ENCODE results near the gene LANCL1.

The LANCL1 gene, protein sequence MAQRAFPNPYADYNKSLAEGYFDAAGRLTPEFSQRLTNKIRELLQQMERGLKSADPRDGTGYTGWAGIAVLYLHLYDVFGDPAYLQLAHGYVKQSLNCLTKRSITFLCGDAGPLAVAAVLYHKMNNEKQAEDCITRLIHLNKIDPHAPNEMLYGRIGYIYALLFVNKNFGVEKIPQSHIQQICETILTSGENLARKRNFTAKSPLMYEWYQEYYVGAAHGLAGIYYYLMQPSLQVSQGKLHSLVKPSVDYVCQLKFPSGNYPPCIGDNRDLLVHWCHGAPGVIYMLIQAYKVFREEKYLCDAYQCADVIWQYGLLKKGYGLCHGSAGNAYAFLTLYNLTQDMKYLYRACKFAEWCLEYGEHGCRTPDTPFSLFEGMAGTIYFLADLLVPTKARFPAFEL

DNA sequence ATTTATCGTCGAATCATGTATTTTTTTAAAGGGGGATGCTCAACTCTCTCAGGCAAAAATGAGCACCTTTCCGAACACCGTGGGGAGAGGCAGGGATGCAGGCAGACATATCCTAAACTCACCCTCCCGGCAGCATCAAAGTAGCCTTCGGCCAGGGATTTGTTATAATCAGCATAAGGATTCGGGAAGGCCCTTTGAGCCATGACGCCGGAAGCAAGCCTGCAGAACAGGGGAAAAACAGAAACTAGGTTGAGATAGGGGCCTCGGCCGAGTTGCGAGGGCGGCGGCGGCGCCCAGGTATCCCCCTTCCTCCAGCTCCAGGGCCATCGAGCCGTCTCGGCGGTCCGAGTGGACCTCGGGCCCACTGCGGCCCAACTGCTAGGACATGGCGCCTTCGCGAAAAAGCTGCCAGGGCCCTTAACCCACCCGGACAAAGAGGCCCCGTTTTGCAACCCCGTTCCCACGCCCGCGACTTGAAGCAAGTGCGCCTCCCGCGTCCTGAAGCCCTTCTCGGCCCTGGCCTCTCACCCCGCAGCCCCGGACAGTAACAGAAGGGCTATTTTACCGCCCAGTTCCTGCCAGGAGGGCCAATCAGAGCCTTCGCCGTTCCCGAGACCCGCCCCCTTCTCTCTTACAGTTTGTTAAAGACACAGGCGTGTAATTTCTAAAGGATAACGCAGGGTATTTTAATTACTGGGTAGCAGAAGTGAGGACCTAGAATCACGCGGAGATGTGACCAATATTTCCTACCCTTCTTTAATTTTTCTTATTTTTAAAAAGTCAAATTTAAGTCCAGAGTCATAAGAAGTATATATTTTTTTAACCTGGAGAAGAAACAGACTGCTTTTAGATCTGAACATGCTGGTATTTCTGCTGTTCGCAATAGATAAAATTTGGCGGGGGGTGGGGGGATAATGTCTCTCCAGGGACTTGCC, at the start of gene LANCL1:
Gene LANCL1, minus strand, starts transcription at position 566 of the 935 bp plus-strand sequence. Its CDS starts 363 bp downstream, at position 203.
- peak; percentile 89 for DNase-seq

DNA sequence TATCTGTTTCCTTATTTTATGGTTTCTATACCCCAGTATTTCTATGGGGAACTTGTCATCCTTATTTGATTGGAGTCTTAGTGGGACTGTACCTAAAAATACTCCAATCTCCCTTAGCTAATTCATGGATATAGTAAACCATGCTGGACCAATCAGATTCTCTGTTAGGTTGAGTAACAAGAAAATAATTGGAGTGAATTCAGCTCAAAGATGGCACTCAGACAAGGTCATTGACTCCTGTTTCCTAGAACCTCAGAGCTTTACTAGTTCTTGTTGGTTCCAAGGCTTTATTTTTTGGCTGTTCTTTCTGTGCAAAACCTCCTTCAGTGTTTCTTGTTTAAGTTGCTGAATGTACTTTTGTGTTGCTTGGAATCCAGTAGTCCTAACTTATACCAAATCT, 48.0 kb upstream of the LANCL1 start:
- no peak for DNase-seq

DNA sequence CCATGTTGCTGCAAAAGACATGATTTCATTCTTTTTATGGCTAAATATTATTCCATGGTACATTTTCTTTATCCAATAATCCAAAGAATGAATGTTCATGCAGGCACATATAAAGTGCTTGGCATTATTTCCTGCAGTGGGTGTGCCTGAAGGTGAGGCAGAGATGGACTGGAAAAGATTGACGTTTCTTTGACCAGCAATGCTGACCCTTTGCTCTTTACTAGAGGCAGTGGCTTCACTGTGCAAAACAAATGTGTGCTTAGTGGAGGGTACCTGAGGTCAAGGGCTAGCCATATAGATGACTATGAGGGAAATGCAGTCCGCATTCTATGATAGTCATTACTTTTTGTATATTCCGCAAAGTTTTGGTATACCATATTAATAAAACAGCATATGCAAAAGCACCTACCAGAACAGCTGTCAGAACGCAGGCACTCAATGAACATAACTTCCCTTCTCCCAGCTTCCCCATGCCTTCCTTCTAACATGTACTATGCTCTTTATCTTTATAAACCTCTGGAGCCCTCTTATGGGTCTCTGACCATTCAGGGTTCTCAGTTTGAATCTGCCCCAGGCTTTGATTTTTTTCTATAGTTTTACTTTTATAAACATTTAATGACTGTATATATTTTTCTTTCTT, 47.2 kb upstream of the LANCL1 start:
- DNase-seq, result no peak

DNA sequence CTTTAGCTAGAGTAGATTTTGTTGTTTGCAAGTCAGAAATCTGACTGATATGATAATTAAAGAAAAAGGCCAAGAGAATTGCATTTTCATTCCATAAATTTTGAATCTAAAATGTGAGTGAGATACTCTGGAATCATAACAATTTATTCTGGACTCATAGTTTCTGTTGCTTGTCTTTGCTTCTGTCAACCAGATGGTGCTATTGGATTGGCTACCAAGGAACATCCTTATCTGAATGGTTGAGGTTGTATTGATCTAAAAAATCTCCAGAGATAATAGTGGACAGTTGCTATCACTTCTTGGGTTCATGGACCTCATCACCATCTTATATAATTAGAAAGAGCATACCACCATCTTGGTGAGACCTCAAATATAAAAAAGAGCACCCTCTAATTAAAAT, 45.8 kb upstream of the LANCL1 start:
- no peak for DNase-seq

DNA sequence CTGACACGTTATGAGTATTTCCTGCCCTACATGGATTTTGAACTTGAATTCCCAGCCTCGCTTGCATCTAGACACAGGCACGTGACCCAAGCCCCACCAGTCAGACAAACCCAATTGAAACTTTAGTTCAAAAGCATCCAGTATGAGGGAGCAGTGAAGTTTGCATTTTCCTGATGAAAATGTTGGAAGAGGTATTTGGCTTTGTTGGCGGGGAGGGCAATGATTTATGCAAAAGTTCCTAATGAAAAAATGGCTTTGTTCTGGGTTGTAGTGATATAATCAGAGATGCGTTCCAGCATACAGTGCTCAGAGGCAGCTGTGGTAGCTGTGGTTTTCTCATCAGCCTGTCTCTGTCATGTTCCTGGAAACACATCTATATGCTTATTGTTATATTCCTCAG, 43.0 kb upstream of the LANCL1 start:
- DNase-seq, result no peak

DNA sequence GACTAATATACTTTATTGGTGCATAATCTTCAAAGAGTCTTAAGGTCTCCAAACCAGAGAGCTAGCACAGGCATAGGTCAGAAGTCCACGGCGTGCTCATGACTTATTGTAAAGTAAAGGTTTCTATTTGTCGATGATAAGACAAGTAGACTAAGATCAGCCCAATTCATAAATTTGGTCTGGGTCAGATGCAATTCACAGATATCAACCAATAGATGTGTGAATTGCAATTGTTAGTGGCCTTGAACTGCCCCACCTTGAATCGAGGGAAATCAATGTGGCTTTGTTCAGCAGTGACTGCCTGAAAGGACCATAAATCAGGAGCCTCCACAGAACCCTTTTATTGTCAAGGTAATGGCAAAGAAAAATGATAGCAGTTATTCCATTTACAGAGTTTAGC, 40.7 kb upstream of the LANCL1 start:
- DNase-seq, result no peak

DNA sequence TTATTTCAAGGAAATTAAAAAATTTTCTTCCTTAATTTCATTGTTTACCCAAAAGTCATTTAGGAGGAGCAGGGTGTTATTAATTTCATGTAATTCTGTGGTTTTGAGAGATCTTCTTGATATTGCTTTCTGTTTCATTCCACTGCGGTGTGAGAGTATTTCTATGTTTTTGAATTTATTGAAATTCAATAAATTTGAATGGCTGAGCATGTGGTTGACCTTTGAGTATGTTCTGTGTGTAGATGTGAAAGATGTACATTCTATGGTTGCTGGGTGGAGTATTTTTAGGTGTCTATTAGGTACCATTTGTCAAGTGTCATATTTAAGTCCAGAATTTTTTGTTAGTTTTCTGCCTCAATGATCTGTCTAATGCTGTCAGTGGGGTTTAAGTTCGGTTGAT, 39.4 kb upstream of the LANCL1 start:
- no peak for DNase-seq

DNA sequence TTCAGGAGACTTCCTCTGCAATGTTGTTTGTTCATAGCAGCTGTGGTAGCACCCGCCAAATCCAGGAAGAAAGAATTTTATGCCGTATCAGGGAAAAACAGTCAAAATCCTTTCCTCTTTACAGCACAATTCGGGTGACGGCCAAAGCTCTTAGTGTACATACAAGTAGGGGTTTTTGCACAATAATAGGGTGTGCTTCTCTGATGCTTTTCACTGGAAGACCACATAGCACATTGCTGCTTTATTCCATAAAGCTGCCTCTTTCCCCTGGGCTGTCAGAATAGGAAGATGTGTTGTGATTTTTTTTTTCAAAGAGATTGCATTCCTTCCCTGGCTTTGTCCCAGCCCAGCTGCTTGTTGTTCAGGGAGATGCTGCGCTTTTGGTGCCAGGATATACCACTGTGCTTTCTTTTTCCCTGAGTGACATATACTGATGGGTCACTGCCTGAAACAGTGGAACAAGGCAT, 27.2 kb upstream of the LANCL1 start:
- no peak for DNase-seq

DNA sequence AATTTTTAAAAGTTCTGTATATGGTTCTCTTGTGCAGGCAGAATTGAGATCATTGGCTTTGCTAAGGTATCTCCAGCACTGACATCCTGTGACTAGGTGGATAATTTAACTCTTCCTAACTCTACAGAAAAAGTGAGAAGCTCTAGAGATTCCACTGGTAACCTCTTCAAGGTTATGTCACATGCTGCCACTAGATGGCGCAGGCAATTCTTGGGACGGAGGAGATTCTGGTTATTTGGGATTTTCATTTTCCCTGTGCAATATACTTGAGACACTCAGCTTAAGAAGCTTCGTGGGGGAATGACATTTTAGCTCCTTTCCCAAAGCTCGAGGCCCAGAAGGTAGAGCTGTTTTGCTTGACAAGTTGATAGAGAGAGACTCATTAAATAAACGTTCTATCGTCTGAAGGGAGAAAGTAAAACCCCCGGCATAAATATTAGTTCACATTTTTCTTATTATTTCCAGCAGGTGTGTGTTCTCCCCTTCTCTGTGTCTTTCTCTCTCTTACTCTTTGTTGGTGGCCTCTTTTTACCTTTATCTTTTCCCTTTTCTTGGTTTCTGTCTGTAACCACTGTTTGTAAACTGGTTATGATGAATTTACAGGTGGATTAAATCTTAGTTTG, 26.6 kb upstream of the LANCL1 start:
- DNase-seq, result peak; percentile 31

DNA sequence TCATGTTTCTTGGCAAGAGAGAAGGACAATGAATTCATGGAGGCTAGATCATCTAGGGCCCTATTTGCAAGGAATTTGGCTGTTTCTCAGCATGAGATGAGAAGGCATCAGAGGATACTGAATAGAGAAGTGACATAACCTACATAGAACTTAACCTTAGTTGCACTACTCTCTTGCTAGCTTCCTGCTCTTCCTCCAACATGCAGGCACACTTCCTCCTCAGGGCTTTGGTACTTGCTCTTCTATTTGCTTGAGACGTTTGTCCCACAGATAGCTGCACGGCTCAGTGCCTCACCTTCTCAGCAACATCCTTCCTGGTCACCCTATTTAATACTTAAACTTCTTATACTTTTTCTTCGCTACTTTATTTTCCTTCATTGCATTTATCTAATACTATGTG, 20.0 kb upstream of the LANCL1 start:
- DNase-seq, result no peak

DNA sequence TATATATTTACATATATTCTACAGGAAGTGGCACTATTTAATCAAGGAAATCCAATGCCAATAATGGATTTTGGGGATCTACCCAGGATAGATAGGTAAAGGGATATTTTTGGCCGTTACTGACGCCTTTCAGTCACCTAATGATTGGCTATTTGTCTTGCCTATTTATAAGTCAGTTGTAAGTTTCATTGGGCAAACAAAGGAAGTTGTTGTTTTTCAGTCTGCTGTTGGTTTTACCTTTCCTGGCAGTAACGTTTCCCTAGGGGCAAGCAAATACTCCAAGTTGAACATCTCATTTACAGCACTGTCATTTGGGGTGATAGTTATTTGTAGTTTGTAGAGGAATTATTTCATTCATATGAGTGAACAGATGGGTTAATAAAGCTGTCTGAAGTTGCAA, 17.0 kb upstream of the LANCL1 start:
- no peak for DNase-seq

DNA sequence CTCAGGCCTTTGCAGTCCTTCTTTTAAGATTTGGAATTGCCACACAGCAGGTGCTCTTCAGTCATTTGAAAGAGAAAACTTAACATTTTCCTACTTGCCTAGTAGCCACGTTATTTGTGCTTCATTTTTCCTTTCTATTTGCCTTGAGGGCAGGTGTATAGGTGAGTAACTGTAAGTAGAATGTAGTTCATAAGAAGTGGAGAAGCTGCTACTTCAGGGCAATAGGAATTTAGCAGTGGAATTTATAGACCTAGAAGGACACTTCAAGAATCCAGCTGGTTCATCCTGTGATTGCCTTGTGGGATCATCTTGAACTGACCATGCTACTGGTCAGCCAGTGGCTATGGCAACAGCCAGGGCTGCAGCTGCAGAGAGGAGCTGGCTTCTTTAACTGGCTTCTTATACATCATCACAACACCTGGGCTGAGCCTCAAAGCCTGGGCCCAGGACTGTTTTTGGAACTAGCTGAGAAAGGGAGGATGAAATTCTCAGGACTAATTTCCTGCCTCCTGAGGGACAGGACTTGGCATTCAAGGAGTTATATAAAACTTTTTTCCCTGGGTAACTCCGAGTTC, 5.1 kb upstream of the LANCL1 start:
- no peak for DNase-seq

DNA sequence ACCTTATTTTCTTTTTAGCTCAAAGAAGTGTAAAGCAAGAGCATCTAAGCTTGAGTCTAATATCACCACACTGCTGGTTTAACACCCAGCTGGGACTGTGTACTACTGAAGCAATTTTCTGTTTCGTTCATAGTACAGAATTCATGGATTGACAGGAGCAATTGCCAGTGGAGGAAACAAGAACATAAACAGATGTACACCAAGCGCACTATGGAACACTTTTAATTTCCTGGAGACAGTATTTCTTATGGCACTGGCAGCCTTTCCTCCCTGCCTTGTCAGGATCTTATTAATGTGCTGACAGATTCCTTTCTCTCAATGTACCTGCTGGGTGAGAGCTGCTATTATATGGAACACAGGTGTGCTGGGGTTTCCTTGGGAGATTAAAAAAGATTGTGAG, 4.2 kb upstream of the LANCL1 start:
- DNase-seq, result no peak

DNA sequence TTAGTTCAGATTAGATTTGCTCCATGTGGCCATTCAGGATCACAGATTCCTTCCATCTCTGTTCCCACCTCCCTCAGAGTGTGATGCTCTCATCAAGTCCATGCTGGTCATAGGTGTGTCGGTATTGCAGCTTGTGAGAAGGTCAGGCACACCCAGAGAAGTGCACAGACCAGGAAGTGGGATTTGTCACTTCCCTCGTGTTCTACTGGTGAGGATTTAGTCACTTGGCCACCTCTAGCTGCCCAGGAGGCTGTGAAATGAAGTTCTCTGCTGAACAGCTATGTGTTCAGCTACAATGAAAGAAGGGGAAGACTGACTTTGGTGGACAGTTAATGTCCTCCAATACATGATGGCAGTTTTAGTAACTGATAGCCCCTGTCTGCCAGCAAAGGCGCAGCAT, 3.5 kb upstream of the LANCL1 start:
- DNase-seq, result no peak

DNA sequence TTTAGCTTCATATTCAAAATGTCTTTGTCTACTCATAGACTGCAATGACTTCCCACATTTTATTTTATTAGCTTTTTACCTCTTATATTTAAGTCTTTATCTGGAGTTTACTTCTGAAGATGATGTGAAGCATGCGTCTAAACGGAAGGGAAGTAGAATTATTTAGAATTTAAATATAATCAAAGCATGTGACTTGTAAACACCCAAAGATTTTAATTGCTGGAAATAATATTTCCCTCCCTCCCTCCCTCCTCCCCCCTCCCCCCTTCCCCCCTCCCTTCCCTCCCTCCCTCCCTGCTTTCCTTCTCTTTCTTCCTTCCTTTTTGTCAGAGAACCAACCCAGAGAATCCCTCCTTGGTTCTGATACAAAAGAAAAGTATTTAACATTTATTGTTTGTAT, 2.1 kb upstream of the LANCL1 start:
- no peak for DNase-seq

DNA sequence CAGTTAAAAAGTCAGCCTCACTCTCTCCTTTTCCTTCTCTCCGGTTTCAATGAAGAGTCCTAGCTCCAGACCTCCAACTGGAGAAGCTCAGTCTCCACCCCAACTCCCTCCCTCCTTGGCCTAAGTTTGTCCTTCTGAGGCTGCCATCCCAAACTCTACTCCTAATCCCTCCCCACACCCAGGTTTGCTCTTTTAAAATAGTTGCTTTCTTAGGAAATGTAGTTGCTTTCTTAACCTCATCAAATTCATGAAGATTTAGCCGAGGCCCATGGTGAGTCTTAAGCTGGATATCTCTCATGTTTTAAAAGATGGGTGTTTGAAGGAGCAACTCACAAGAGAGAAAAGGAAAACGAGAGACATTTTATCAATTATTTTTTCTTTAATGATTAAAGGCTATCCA, 937 bp upstream of the LANCL1 start:
- no peak for DNase-seq

DNA sequence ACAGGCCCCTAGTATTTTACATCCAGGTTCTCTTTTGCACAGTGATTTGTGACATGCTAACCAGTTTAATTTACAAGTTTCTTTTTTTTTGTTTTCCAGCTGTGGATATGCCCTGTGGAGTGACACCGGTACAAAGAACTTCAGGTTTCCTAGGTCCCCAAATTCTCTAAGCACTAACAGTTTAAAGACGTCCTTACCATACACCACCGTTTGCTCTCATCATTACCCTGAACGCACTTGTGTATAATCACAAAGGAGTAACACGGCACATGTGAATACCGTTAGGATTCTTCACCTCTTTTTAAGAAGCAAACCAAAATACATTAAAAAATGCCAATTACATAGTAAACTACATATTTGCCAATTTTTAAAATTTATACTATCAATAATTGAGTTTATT, 853 bp downstream of the LANCL1 start:
- no peak for DNase-seq

DNA sequence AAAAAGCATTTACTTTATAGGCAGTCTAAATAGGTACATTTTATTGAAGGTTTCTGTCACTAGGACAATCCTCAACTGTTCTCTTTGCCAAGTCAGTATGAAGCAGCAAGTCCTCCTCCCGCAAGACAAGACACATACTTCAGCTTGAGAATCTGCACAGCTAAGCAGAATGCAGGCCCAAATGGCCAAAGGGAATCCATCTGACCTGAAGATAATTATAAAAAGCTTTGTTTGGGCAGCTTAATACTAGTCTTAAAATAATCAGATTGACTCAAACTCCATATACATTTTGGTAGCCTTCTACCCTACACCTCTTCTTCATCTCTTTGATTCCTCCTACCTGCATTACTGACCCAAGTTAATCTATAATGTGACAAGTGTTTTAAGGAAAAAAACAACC, 1.8 kb downstream of the LANCL1 start:
- DNase-seq, result no peak

DNA sequence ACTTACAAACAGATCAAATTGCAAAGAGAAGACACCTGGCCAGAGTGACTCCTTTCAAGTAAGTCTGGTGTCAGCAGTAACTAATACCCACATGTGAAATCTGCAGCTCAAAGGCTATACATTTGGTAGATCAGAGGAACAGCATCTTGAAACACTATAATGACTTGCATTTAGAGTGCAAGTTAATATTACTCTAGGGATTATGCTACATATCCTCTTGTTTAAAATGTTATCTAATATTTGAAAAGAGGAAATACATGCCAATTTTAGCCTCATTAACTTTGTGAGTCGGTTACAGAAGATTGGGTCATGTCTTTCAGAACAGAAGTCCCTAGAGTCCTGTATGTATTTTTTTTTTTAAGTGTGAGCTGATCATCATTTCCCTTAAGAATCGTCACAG, 15.2 kb downstream of the LANCL1 start:
- DNase-seq, result no peak

DNA sequence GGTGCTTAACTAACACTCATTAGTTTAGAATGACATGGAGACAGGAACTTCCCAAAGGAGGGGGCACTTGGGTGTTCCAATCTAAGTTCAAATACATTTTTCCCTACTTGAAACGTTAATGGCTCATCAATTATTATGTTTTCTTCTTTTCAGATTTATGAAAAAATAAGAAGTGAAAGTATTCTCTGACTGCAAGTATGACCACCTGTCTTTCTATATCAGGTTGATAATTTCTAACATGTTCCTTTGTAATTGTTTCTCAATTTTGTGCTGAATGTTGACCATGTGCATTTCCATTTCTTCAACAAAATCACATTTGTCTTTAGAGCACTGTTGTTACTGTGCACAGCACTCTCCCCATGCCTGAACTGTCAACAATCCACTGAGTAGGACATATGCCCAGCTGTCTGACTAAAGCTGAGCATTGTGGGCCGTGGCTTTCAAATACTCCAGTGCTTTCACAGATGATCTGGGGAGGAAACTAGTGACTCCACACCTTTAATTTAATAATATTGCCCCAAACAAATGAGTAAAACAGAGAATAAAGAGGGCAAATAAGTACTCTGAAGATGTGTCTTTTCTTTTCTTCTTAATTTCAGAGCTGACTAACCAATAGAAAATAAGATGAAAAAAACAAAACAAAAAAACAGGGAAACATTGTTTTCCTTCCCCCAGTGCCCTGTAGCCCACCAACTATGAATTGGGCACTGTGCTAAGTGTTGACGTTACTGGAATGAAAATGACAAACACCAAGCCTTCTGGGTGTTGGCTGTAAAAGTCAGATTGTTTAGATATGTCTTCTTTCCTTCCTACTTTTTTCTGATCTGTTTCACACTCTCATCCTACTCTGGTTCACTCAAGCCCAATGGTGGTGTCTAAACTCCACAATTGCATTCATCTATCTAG, 16.0 kb downstream of the LANCL1 start:
- DNase-seq, result no peak

DNA sequence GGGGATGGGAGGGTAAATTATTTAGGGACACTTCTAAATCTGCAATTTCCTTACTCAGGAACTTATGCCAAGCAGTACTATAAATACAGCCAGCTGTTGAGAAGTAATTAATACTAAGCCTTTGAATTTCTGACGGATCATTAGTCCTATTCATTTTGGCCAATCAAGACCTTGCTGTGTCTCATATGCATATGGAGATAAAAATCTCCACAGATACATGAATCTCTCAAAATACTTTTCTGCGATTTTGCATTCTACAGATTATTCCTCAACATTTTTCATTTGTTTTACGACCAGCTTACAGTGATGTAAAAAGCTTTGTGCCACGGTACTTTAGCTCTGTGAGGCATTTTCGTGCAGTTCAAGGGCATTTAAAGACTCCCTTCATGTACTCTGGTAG, 16.7 kb downstream of the LANCL1 start:
- DNase-seq, result no peak

DNA sequence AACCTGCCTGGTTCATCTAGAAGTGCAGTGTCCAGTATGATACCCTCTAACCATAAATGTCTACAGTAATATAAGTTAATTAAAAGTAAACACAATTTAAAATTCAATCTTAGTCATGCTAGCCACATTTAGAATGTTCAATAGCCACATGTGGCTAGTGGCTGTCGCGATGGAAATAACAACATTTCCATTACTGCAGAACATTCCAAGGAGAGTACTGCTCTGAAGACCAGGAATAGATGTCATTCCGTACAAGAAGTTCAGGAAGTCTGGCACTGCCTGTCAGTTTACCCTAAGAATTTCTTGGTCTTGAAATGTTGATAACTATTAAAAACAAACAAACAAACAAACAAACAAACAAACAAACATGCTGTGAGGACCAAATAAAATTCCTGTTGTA, 17.2 kb downstream of the LANCL1 start:
- no peak for DNase-seq

All from CD4-positive, alpha-beta T cell treated with Interleukin-21 for 1 hour (primary cell).